ENCODE measurements around the gene CSNK1A1L.

The CSNK1A1L gene

DNA sequence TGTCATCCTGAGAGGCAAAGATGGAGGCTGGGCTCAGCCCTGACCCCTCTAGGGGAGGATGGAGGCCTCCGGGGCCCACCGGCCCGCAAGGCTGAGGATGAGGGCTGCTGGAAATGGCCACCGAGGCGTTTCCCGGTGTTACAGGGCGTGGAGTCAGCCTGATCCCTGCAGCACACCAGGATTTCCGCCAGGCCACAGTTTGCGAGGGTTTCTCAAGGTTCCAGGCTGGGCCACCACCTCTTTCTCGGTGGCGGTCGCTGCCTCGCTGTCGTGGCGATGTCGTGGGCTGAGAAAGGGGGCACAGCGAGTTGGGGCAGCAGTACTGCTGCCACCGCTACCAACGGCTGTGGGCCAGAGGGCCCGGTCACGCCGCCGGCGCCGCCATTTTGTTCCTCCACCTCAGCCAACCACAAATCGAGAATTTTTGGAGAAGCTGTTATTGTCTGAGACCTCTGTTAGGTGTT lies at the start of gene CSNK1A1L:
Gene CSNK1A1L (minus strand): TSS at position 414 of the 464 bp plus-strand sequence. CDS start 408 bp downstream, at position 6.
- H3K27ac ChIP-seq: no peak within 1 kb of the TSS
- H3K4me3 ChIP-seq: no peak within 1 kb of the TSS
- no peak for TF ChIP-seq Cebpa-rat (IDR thresholded peaks at IDR 0.05)
- peaks cover 7% of the 10 kb centered on the region; the same call in 1 of the 2 replicates for H3K9me3 ChIP-seq
- H3K4me2 ChIP-seq: no peak within 1 kb of the TSS
- no peaks in the 10 kb centered on the region for H3K36me3 ChIP-seq
- H3K27me3 ChIP-seq: no peaks in the 10 kb centered on the region
- H3K4me1 ChIP-seq: no peaks in the 10 kb centered on the region
- H3K9ac ChIP-seq: no peak within 1 kb of the TSS
- no peaks in the 10 kb centered on the region for H4K20me1 ChIP-seq

DNA sequence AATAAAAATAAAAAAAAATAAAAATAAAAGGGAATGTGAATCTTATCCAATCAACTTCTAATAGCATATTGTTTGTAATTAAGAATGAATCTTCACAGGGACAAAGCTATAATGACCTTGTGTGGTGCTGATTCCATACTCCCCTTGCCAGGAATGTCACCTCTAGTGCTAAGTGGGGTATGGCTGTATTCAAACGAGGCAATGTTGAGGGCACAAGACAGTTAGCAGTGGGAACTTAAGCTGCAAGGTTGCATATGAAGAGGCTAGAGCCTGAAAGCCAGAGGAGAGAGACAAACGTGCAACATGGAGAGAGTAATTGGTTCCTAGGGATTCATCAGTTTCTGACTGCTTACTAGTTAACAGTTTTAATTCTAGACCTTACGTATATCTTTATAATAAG lies 43.9 kb upstream of the CSNK1A1L start:
- TF ChIP-seq Cebpa-rat (IDR thresholded peaks at IDR 0.05): no peak
- Histone ChIP-seq H3K9ac (no peak overlapping the region), H3K4me1 (no peaks in the 10 kb centered on the region), H3K27me3 (no peaks in the 10 kb centered on the region), H3K36me3 (no peaks in the 10 kb centered on the region), H3K9me3 (no peaks in the 10 kb centered on the region), H4K20me1 (no peaks in the 10 kb centered on the region), H3K27ac (no peak overlapping the region), H3K4me2 (no peak overlapping the region), H3K4me3 (no peak overlapping the region)

DNA sequence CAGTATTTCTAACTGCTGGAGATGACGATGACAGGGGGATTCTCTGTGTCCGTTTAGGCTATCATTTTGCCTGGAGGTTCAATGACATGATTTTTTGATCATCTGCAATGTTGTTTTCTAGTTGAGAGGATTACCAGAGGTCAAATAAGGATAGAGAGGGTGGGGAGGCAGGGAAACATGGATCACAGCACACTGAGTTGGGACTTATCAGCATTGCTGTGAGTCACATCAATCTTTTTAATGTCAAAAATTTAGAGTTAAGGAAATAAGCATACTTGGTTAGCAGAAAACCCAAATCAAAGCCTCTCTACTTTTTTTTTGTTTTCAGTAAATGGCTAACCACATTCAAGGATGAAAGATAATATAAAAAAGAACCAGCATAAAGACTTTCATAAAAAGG lies 43.0 kb upstream of the CSNK1A1L start:
- H3K9me3 ChIP-seq: no peaks in the 10 kb centered on the region
- H3K27me3 ChIP-seq: no peaks in the 10 kb centered on the region
- H4K20me1 ChIP-seq: no peaks in the 10 kb centered on the region
- no peak overlapping the region for H3K9ac ChIP-seq
- H3K36me3 ChIP-seq: no peaks in the 10 kb centered on the region
- H3K4me2 ChIP-seq: no peak overlapping the region
- H3K27ac ChIP-seq: no peak overlapping the region
- no peak for TF ChIP-seq Cebpa-rat (IDR thresholded peaks at IDR 0.05)
- no peaks in the 10 kb centered on the region for H3K4me1 ChIP-seq
- no peak overlapping the region for H3K4me3 ChIP-seq

DNA sequence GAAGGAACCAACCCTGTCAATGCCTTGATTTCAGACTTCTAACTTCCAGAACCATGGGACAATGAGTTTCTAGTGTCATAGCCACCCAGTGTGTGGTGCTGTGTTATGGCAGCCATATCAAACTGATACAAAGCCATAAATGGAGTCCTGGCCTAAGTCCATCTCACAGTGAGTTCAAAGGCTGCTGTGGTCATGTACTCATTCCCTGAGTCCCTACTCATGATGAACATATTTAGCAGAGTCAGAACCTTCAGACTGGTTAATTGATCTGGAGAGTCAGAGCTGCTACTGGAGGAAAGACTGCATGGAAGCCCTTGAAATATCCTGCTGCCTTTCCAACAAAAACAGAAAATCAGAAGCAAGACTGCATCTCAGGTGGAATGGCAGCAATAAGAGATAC lies 39.2 kb upstream of the CSNK1A1L start:
- Histone ChIP-seq H3K27ac (no peak overlapping the region), H3K27me3 (no peaks in the 10 kb centered on the region), H3K4me1 (no peaks in the 10 kb centered on the region), H3K4me2 (no peak overlapping the region), H3K9ac (no peak overlapping the region), H4K20me1 (no peaks in the 10 kb centered on the region), H3K9me3 (no peaks in the 10 kb centered on the region), H3K4me3 (no peak overlapping the region), H3K36me3 (no peaks in the 10 kb centered on the region)
- TF ChIP-seq Cebpa-rat (IDR thresholded peaks at IDR 0.05): no peak

DNA sequence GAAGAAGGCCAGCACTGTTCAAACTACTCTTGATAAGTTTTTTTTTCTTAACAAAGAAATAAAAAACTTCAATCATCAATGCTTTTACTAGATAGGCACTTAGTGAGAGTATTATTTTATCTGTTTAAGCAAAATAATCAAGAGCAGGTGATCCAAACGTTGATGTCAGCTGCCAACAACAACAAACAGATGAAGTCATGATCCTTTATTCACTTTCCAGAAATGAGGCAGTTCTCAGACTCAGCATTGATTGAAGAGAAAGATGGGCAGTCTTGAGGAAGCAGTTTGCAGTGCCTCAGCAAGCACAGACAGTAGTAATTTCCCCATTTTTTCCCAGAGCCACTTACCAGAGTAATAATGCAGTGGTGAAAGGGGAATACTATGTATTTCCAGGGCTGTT lies 38.4 kb upstream of the CSNK1A1L start:
- H4K20me1 ChIP-seq: no peaks in the 10 kb centered on the region
- no peaks in the 10 kb centered on the region for H3K27me3 ChIP-seq
- H3K27ac ChIP-seq: no peak overlapping the region
- no peaks in the 10 kb centered on the region for H3K36me3 ChIP-seq
- TF ChIP-seq Cebpa-rat (IDR thresholded peaks at IDR 0.05): no peak
- no peak overlapping the region for H3K4me2 ChIP-seq
- no peaks in the 10 kb centered on the region for H3K4me1 ChIP-seq
- H3K9me3 ChIP-seq: no peaks in the 10 kb centered on the region
- H3K9ac ChIP-seq: no peak overlapping the region
- no peak overlapping the region for H3K4me3 ChIP-seq

DNA sequence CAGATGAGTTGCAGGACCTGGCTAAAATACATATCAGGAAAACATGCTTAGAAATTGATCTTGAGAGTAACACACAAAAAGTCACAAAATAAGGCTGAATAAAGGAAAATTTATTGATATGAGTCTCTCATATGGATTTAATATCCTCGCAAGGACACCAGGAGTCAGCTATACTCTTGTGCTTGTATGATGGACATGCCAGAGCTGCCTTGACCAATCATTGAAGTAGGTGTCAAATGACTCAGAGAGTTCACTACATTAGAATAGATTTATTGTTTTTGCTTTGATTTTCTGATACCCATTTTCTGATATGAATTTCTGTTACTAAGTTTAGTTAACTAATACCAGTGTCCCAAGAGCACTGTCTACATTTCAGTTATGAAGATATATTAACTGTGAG lies 37.4 kb upstream of the CSNK1A1L start:
- no peaks in the 10 kb centered on the region for H3K36me3 ChIP-seq
- no peak overlapping the region for H3K4me3 ChIP-seq
- TF ChIP-seq Cebpa-rat (IDR thresholded peaks at IDR 0.05): no peak
- H3K27me3 ChIP-seq: no peaks in the 10 kb centered on the region
- H3K27ac ChIP-seq: no peak overlapping the region
- H4K20me1 ChIP-seq: no peaks in the 10 kb centered on the region
- H3K9ac ChIP-seq: no peak overlapping the region
- no peaks in the 10 kb centered on the region for H3K9me3 ChIP-seq
- no peak overlapping the region for H3K4me2 ChIP-seq
- H3K4me1 ChIP-seq: no peaks in the 10 kb centered on the region

DNA sequence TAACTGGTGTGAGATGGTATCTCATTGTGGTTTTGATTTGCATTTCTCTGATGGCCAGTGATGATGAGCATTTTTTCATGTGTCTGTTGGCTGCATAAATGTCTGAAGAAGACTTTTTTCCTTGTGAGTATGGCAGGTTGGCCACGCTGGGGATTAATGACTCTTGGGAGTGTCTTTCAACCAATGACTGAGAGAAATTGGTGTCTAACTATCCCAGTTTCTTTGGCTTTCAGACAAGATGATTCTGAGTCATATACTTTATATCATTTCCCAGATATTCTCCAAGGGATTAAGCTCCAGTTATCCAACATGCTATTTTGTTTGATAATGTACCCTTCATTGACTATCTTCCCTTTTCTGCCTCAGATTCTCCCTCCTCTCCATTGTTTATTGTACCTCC lies 35.5 kb upstream of the CSNK1A1L start:
- H3K4me1 ChIP-seq: no peaks in the 10 kb centered on the region
- no peak overlapping the region for H3K27ac ChIP-seq
- TF ChIP-seq Cebpa-rat (IDR thresholded peaks at IDR 0.05): no peak
- no peak overlapping the region for H3K4me3 ChIP-seq
- no peak overlapping the region for H3K9ac ChIP-seq
- no peaks in the 10 kb centered on the region for H3K36me3 ChIP-seq
- no peaks in the 10 kb centered on the region for H3K27me3 ChIP-seq
- H3K9me3 ChIP-seq: no peaks in the 10 kb centered on the region
- no peaks in the 10 kb centered on the region for H4K20me1 ChIP-seq
- no peak overlapping the region for H3K4me2 ChIP-seq

DNA sequence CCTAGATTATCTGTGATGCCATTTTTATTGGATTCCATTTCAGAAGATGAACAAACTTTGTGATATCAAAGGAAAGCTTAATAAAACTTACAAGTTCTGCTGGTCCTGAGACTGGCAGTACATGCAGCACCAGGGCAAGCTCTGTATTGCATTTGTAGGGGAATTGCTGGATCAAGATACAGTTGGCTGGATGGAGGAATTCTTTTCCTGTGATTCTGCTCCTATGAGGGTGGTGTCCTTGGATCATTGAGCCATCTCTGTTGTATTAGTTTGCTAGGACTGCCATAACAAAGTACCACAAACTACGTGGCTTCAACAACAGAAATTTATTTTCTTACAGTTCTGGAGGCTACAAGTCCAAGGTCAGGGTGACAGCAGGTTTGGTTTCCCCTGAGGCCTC lies 33.9 kb upstream of the CSNK1A1L start:
- Histone ChIP-seq H3K27me3 (no peaks in the 10 kb centered on the region; the same call in 1 of the 2 replicates), H3K36me3 (no peaks in the 10 kb centered on the region), H4K20me1 (no peaks in the 10 kb centered on the region), H3K4me2 (no peak overlapping the region), H3K9me3 (no peaks in the 10 kb centered on the region), H3K4me3 (no peak overlapping the region), H3K9ac (no peak overlapping the region), H3K27ac (no peak overlapping the region), H3K4me1 (no peaks in the 10 kb centered on the region)
- no peak for TF ChIP-seq Cebpa-rat (IDR thresholded peaks at IDR 0.05)

DNA sequence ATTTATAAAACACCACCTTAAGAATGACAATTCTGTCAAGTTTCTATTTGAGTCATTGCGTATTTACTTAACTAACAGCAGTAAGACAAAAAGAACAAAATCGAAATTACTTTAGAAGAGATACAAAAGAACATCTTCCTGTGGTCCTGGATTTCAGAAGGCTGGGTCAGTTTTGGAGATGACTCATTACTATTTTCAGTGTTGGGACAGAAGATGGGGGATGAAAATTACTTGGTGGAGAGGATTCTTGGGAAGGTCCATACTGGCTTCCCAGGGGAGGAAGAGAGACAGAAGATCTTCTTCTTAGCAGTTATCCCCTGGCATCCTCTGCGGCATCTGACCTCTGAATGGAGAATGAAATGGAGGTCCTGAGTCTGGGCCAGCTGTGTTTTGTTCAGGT lies 33.5 kb upstream of the CSNK1A1L start:
- Histone ChIP-seq H3K36me3 (no peaks in the 10 kb centered on the region), H3K4me1 (no peaks in the 10 kb centered on the region), H3K27ac (no peak overlapping the region), H4K20me1 (no peaks in the 10 kb centered on the region), H3K9me3 (no peaks in the 10 kb centered on the region), H3K9ac (no peak overlapping the region), H3K4me2 (no peak overlapping the region), H3K4me3 (no peak overlapping the region), H3K27me3 (no peaks in the 10 kb centered on the region; the same call in 1 of the 2 replicates)
- TF ChIP-seq Cebpa-rat (IDR thresholded peaks at IDR 0.05): no peak

DNA sequence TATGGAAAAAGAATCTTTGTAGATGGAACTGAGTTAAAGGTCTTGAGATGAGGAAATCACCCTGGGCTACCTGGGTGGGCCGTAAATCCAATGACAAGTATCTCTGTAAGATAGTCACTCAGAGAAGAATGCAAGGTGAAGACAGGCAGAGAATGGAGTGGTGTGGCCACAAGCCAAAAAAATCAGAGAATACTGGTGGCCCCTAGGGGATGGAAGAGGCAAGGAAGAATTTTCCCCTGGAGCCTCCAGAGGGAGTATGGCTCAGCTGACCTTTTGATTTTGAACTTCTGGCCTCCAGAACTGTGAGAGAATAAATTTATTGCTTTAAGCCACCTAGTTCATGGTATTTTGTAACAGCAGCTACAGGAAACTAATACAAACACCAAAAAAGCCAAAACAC lies 32.7 kb upstream of the CSNK1A1L start:
- Histone ChIP-seq H3K4me3 (no peak overlapping the region), H3K4me2 (no peak overlapping the region), H3K27ac (no peak overlapping the region), H3K9ac (no peak overlapping the region), H4K20me1 (no peaks in the 10 kb centered on the region), H3K27me3 (no peaks in the 10 kb centered on the region; the same call in 1 of the 2 replicates), H3K4me1 (no peaks in the 10 kb centered on the region), H3K9me3 (no peaks in the 10 kb centered on the region), H3K36me3 (no peaks in the 10 kb centered on the region)
- no peak for TF ChIP-seq Cebpa-rat (IDR thresholded peaks at IDR 0.05)

DNA sequence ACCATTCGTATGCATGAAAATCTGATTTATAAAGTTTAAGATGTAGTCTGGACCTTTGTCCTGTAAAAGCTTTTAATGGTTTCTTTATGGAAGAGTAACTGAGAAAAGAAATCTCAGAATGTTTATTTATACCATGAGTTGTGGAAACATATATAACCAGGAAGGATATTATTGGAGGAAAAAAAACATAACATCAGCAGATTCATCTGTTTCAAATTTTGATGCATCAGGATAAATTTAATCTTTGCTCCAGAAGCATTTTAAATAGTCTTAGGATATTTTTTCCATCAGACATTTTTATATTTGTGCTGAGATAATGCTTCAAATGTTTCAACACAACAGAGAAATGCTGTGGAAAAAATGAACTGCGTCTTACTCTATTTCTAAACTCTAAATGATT lies 31.2 kb upstream of the CSNK1A1L start:
- no peaks in the 10 kb centered on the region; the same call in 1 of the 2 replicates for H3K27me3 ChIP-seq
- H3K9ac ChIP-seq: no peak overlapping the region
- no peak for TF ChIP-seq Cebpa-rat (IDR thresholded peaks at IDR 0.05)
- H3K4me3 ChIP-seq: no peak overlapping the region
- H3K27ac ChIP-seq: no peak overlapping the region
- H3K9me3 ChIP-seq: no peaks in the 10 kb centered on the region
- no peaks in the 10 kb centered on the region for H3K36me3 ChIP-seq
- no peaks in the 10 kb centered on the region for H4K20me1 ChIP-seq
- H3K4me2 ChIP-seq: no peak overlapping the region
- H3K4me1 ChIP-seq: no peaks in the 10 kb centered on the region

All from BLaER1 (cell line).